Stimulated activated CD8-positive, alpha-beta memory T cell treated with anti-CD3 and anti-CD28 coated beads, Interleukin-15, amount 100 ng/mL, for 4 hours (primary cell): ENCODE results near the gene TM9SF4.

Experiments
- DNase-seq, 2 donors: peaks; one replicate each; pipeline ENCODE4 v3.0.0-alpha.2; 2020; ENCODE audit warnings: low read depth in 2 of 2

TM9SF4 gene

GRCh38 chr20:32127347-32127746 is 17.8 kb downstream of the TM9SF4 start:
- no peak for DNase-seq

- DNase-seq: no peak
Observed at GRCh38 chr20:32128167-32128566, 18.7 kb downstream of the TM9SF4 start.

GRCh38 chr20:32129863-32130262 is 20.3 kb downstream of the TM9SF4 start:
- no peak for DNase-seq

GRCh38 chr20:32130352-32130751 is 20.8 kb downstream of the TM9SF4 start:
- DNase-seq: no peak

GRCh38 chr20:32130965-32131364 is 21.5 kb downstream of the TM9SF4 start:
- DNase-seq: no peak

GRCh38 chr20:32132911-32133549 is 23.5 kb downstream of the TM9SF4 start:
- no peak for DNase-seq

GRCh38 chr20:32134026-32134425 is 24.5 kb downstream of the TM9SF4 start:
- DNase-seq: no peak

GRCh38 chr20:32135983-32136515 is 26.5 kb downstream of the TM9SF4 start:
- DNase-seq: no peak

GRCh38 chr20:32138921-32139320 is 29.4 kb downstream of the TM9SF4 start:
- DNase-seq: no peak

GRCh38 chr20:32139947-32140346 is 30.4 kb downstream of the TM9SF4 start:
- no peak for DNase-seq

- DNase-seq: no peak
Observed at GRCh38 chr20:32140603-32141002, 31.1 kb downstream of the TM9SF4 start.

GRCh38 chr20:32141465-32141980 is 32.0 kb downstream of the TM9SF4 start:
- DNase-seq: no peak

- no peak for DNase-seq
Observed at GRCh38 chr20:32142088-32142487, 32.6 kb downstream of the TM9SF4 start.

GRCh38 chr20:32142991-32143390 is 33.5 kb downstream of the TM9SF4 start:
- DNase-seq: no peak

GRCh38 chr20:32144898-32145662 is 35.6 kb downstream of the TM9SF4 start:
- DNase-seq: no peak

GRCh38 chr20:32149566-32150170 is 40.2 kb downstream of the TM9SF4 start:
- DNase-seq: no peak

- no peak for DNase-seq
Observed at GRCh38 chr20:32150291-32150848, 40.9 kb downstream of the TM9SF4 start.

- DNase-seq: no peak
Observed at GRCh38 chr20:32152421-32153155, 43.1 kb downstream of the TM9SF4 start.

GRCh38 chr20:32153156-32153665 is 43.7 kb downstream of the TM9SF4 start:
- no peak for DNase-seq

- no peak for DNase-seq
Observed at GRCh38 chr20:32153771-32154170, 44.3 kb downstream of the TM9SF4 start.
